ENCODE data around the gene LARP4B. TPM values are rescaled to one million over a fixed set of nuclear protein-coding genes. Genes with fewer than 3 reads are reported as not detected.

The LARP4B gene
- polyA plus RNA-seq, 1 donor from 2014 or later, result 14.2 TPM

DNA sequence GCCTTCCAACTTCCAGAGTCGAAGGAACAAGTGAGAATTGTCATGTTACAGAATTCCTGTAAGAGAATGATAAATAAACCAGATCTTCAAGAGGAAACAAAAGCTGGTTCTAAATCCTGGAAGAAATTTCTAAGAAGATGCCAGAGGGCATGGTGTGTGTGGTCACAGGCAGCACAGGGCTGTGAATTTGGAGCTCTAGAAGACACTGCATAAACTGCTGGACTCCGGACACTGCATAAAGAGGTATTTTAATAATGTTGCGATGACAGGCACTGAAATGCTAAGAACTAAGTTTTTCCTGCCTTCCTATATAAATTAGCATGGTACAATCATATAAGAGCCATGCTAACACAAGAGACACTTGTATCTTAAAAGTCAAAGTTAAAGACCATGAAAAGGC, 86.0 kb downstream of the LARP4B start:
- H3K9me3 ChIP-seq (ENCODE audit: low read length), result no peaks in the 10 kb centered on the region
- no peaks in the 10 kb centered on the region for H3K36me3 ChIP-seq (ENCODE audit: insufficient read depth, low read length)
- H3K27me3 ChIP-seq (ENCODE audit: insufficient read depth, low read depth, low read length), result no peaks in the 10 kb centered on the region
- H3K27ac ChIP-seq (ENCODE audit: low read length), result no peak overlapping the region
- no peak overlapping the region for H3K4me3 ChIP-seq (ENCODE audit: low read length)
- H3K9me2 ChIP-seq (ENCODE audit: insufficient read depth, low read length), result no peaks in the 10 kb centered on the region
- H3F3A ChIP-seq (ENCODE audit: insufficient read depth, low read length, poor library complexity, severe bottlenecking), result no peaks in the 10 kb centered on the region
- H3K4me2 ChIP-seq (ENCODE audit: low read length), result no peak overlapping the region
- H3K79me2 ChIP-seq (replicated peaks; ENCODE audit: insufficient read depth, low read length), result peaks cover 4% of the 10 kb centered on the region
- H4K20me1 ChIP-seq (ENCODE audit: insufficient read depth), result no peaks in the 10 kb centered on the region
- H2AFZ ChIP-seq (ENCODE audit: low read depth, low read length), result no peak overlapping the region
- no peak overlapping the region for H3K9ac ChIP-seq (ENCODE audit: low read length)
- no peak for TF ChIP-seq EZH2 (IDR thresholded peaks at IDR 0.05; ENCODE audit: borderline replicate concordance, insufficient read depth, low read length, poor library complexity, severe bottlenecking)
- no peak for TF ChIP-seq EP300 (conservative IDR thresholded peaks at IDR 0.05; ENCODE audit: poor library complexity, severe bottlenecking)
- no peak for TF ChIP-seq SMC3 (conservative IDR thresholded peaks at IDR 0.05; ENCODE audit: poor library complexity)
- TF ChIP-seq, protein P1, sequence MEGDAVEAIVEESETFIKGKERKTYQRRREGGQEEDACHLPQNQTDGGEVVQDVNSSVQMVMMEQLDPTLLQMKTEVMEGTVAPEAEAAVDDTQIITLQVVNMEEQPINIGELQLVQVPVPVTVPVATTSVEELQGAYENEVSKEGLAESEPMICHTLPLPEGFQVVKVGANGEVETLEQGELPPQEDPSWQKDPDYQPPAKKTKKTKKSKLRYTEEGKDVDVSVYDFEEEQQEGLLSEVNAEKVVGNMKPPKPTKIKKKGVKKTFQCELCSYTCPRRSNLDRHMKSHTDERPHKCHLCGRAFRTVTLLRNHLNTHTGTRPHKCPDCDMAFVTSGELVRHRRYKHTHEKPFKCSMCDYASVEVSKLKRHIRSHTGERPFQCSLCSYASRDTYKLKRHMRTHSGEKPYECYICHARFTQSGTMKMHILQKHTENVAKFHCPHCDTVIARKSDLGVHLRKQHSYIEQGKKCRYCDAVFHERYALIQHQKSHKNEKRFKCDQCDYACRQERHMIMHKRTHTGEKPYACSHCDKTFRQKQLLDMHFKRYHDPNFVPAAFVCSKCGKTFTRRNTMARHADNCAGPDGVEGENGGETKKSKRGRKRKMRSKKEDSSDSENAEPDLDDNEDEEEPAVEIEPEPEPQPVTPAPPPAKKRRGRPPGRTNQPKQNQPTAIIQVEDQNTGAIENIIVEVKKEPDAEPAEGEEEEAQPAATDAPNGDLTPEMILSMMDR (IDR thresholded peaks at IDR 0.05; ENCODE audit: poor library complexity, severe bottlenecking), result no peak
- no peak for TF ChIP-seq MXI1 (conservative IDR thresholded peaks at IDR 0.05; ENCODE audit: poor library complexity, severe bottlenecking)
- no peak for TF ChIP-seq RAD21 (conservative IDR thresholded peaks at IDR 0.05)
- TF ChIP-seq TAF1 (IDR thresholded peaks at IDR 0.05; ENCODE audit: low read depth), result no peak
- TF ChIP-seq, protein P2, sequence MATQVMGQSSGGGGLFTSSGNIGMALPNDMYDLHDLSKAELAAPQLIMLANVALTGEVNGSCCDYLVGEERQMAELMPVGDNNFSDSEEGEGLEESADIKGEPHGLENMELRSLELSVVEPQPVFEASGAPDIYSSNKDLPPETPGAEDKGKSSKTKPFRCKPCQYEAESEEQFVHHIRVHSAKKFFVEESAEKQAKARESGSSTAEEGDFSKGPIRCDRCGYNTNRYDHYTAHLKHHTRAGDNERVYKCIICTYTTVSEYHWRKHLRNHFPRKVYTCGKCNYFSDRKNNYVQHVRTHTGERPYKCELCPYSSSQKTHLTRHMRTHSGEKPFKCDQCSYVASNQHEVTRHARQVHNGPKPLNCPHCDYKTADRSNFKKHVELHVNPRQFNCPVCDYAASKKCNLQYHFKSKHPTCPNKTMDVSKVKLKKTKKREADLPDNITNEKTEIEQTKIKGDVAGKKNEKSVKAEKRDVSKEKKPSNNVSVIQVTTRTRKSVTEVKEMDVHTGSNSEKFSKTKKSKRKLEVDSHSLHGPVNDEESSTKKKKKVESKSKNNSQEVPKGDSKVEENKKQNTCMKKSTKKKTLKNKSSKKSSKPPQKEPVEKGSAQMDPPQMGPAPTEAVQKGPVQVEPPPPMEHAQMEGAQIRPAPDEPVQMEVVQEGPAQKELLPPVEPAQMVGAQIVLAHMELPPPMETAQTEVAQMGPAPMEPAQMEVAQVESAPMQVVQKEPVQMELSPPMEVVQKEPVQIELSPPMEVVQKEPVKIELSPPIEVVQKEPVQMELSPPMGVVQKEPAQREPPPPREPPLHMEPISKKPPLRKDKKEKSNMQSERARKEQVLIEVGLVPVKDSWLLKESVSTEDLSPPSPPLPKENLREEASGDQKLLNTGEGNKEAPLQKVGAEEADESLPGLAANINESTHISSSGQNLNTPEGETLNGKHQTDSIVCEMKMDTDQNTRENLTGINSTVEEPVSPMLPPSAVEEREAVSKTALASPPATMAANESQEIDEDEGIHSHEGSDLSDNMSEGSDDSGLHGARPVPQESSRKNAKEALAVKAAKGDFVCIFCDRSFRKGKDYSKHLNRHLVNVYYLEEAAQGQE (IDR thresholded peaks at IDR 0.05; ENCODE audit: borderline replicate concordance), result no peak
- no peak for TF ChIP-seq POLR2AphosphoS5 (IDR thresholded peaks at IDR 0.05)

DNA sequence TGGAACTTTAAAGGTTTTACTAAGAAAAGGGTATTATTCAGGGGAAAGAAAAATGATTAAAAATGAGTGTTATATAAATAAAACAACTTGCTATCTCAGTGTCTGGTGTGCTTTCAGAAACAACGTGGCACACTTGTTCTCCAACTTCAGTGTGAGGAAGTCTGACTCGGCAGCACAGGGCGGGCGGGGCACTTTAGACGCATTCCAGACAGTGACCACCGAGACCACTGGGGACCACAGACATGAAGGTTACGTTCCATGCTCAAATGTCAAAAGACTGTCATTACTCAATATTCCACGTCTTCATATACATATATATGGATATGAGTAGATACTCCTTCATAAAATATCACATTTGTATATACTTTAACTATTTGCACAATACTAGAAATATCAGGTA, 87.0 kb downstream of the LARP4B start:
- no peak overlapping the region for H3K27ac ChIP-seq (ENCODE audit: low read length)
- H3K27me3 ChIP-seq (ENCODE audit: insufficient read depth, low read depth, low read length), result no peaks in the 10 kb centered on the region
- no peak overlapping the region for H3K9ac ChIP-seq (ENCODE audit: low read length)
- no peaks in the 10 kb centered on the region for H3K36me3 ChIP-seq (ENCODE audit: insufficient read depth, low read length)
- H3K4me2 ChIP-seq (ENCODE audit: low read length), result no peak overlapping the region
- H4K20me1 ChIP-seq (ENCODE audit: insufficient read depth), result no peaks in the 10 kb centered on the region
- TF ChIP-seq RAD21 (conservative IDR thresholded peaks at IDR 0.05) (no peak), POLR2AphosphoS5 (IDR thresholded peaks at IDR 0.05) (no peak), SMC3 (conservative IDR thresholded peaks at IDR 0.05; ENCODE audit: poor library complexity) (no peak), MXI1 (conservative IDR thresholded peaks at IDR 0.05; ENCODE audit: poor library complexity, severe bottlenecking) (no peak)
- TF ChIP-seq, protein P2 (IDR thresholded peaks at IDR 0.05; ENCODE audit: borderline replicate concordance), result no peak
- TF ChIP-seq, protein P1 (IDR thresholded peaks at IDR 0.05; ENCODE audit: poor library complexity, severe bottlenecking), result no peak
- H3K9me3 ChIP-seq (ENCODE audit: low read length), result no peaks in the 10 kb centered on the region
- H2AFZ ChIP-seq (ENCODE audit: low read depth, low read length), result no peak overlapping the region
- H3F3A ChIP-seq (ENCODE audit: insufficient read depth, low read length, poor library complexity, severe bottlenecking), result no peaks in the 10 kb centered on the region
- no peaks in the 10 kb centered on the region for H3K79me2 ChIP-seq (replicated peaks; ENCODE audit: insufficient read depth, low read length)
- no peaks in the 10 kb centered on the region for H3K9me2 ChIP-seq (ENCODE audit: insufficient read depth, low read length)
- H3K4me3 ChIP-seq (ENCODE audit: low read length), result no peak overlapping the region
